GM18519 (cell line): ENCODE data around the gene HSF4.

Experiments
- ATAC-seq: cut with Tn5 transposase; IDR thresholded peaks from one replicate; pipeline ENCODE4 v1.9.1; 2021; ENCODE audit warnings: mild to moderate bottlenecking, moderate library complexity; ENCODE audit not compliant: unreplicated experiment, low FRiP score

Gene HSF4

GRCh38 chr16:67213197-67214019, 48.9 kb downstream of the HSF4 start:
- ATAC-seq = no peak

- ATAC-seq = no peak
Observed at GRCh38 chr16:67215706-67216105, 51.2 kb downstream of the HSF4 start.

GRCh38 chr16:67216612-67217490, 52.3 kb downstream of the HSF4 start:
- no peak for ATAC-seq
